ENCODE measurements around the gene EEPD1.

DNA sequence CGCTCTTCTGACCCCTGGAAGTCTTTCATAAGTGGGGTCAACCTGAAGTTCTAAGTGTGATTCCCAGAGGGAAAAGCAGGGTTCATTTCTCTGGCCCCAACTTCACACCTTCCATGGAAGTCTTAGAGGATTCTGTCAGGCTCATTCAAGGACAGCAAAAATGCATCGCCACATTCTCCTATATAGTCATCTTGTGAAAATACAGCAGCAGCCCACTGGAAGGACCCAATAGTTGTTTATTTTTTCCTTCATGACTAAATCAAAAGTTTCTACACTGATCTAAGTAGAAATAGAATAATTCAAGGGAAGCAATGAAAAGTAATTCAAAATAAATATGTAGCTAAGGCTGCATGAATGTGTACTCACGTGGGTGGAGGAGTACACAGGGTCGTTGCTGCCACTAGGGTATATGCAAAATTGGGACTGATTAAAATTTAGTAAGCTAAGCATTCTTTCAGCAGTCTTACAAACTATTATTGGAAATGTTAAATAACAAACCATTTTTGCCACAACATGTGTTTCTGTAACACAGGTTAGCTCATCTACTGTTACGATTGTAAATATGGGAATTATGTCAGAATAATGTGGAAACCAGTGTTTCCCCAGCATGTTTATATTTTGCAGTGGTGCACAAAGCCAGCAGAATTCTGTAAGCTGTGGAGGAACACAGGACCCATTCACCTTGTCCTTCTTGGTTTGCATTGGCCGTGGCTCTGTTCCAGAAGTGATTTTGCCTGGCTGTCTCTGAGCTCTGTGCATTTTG, 33.5 kb downstream of the EEPD1 start:
- TF ChIP-seq CTCF (IDR thresholded peaks at IDR 0.05; ENCODE audit: low read depth, low read length) (no peak), EZH2phosphoT487 (IDR thresholded peaks at IDR 0.05; ENCODE audit: low read depth) (no peak)

Measured in OCI-LY3 (cell line).